Loucy (cell line): ENCODE measurements around the gene KAT7.

Experiments used
- H2AFZ ChIP-seq: fragments of 200-600 bp; sonication (generic); 2 replicates; pipeline ENCODE4 v1.6.0; 2016; ENCODE audit warnings: antibody characterized with exemption, mild to moderate bottlenecking, low read length, moderate library complexity
- H3F3A ChIP-seq: fragments of 200-600 bp; 2 replicates; pipeline ENCODE4 v1.6.0; 2016; ENCODE audit warnings: antibody characterized with exemption, low read depth, mild to moderate bottlenecking
- H3K27me3 ChIP-seq: fragments of 200-600 bp; sonication (generic); 2 replicates; pipeline ENCODE4 v1.6.1; 2014; ENCODE audit warnings: low read length, mild to moderate bottlenecking; ENCODE audit not compliant: insufficient read depth, poor library complexity, severe bottlenecking
- H3K36me3 ChIP-seq: fragments of 200-600 bp; sonication (generic); 2 replicates; pipeline ENCODE4 v1.6.1; 2016; ENCODE audit warnings: low read length; ENCODE audit not compliant: insufficient read depth
- H3K4me1 ChIP-seq: fragments of 200-600 bp; sonication (generic); 2 replicates; pipeline ENCODE4 v1.5.1; 2014; ENCODE audit warnings: low read length, mild to moderate bottlenecking; ENCODE audit not compliant: insufficient read depth, poor library complexity, severe bottlenecking
- H3K4me2 ChIP-seq: fragments of 200-600 bp; sonication (generic); 2 replicates; pipeline ENCODE4 v1.6.0; 2014; ENCODE audit warnings: antibody characterized with exemption, low read length, low read depth, mild to moderate bottlenecking; ENCODE audit not compliant: poor library complexity, severe bottlenecking
- H3K4me3 ChIP-seq: fragments of 200-600 bp; sonication (generic); 2 replicates; pipeline ENCODE4 v1.5.1; 2014; ENCODE audit warnings: low read length, mild to moderate bottlenecking, mixed read lengths; ENCODE audit not compliant: poor library complexity, severe bottlenecking
- H3K79me2 ChIP-seq: fragments of 200-600 bp; sonication (generic); 2 replicates; pipeline ENCODE4 v1.6.1; 2014; ENCODE audit warnings: low read length; ENCODE audit not compliant: insufficient read depth
- H3K9ac ChIP-seq: fragments of 200-600 bp; sonication (generic); 2 replicates; pipeline ENCODE4 v1.6.0; 2014; ENCODE audit warnings: mild to moderate bottlenecking, low read depth, low read length, moderate library complexity; ENCODE audit not compliant: poor library complexity, severe bottlenecking
- H3K9me2 ChIP-seq: fragments of 200-600 bp; sonication (generic); replicated peaks from 2 replicates; pipeline ENCODE4 v1.6.1; 2016; ENCODE audit warnings: low read depth, low read length, mixed read lengths
- H3K9me3 ChIP-seq: fragments of 200-600 bp; sonication (generic); 2 replicates; pipeline ENCODE4 v1.6.1; 2014; ENCODE audit warnings: mild to moderate bottlenecking, antibody characterized with exemption, low read length, low read depth; ENCODE audit not compliant: insufficient read depth
- H4K20me1 ChIP-seq: fragments of 200-600 bp; sonication (generic); 2 replicates; pipeline ENCODE4 v1.6.0; 2014; ENCODE audit warnings: antibody characterized with exemption, low read length, mild to moderate bottlenecking; ENCODE audit not compliant: insufficient read depth, poor library complexity, severe bottlenecking
- EZH2phosphoT487 ChIP-seq: fragments of 200-600 bp; IDR thresholded peaks from 2 replicates; pipeline ENCODE4 v1.6.1; 2018; ENCODE audit warnings: antibody characterized with exemption, mild to moderate bottlenecking, moderate library complexity, borderline replicate concordance
- TF ChIP-seq, protein P1 (sequence below): fragments of 200-600 bp; sonication (generic); conservative IDR thresholded peaks from 2 replicates; pipeline ENCODE4 v1.5.1; 2014; ENCODE audit warnings: mild to moderate bottlenecking, antibody characterized with exemption, low read length

The KAT7 gene

DNA sequence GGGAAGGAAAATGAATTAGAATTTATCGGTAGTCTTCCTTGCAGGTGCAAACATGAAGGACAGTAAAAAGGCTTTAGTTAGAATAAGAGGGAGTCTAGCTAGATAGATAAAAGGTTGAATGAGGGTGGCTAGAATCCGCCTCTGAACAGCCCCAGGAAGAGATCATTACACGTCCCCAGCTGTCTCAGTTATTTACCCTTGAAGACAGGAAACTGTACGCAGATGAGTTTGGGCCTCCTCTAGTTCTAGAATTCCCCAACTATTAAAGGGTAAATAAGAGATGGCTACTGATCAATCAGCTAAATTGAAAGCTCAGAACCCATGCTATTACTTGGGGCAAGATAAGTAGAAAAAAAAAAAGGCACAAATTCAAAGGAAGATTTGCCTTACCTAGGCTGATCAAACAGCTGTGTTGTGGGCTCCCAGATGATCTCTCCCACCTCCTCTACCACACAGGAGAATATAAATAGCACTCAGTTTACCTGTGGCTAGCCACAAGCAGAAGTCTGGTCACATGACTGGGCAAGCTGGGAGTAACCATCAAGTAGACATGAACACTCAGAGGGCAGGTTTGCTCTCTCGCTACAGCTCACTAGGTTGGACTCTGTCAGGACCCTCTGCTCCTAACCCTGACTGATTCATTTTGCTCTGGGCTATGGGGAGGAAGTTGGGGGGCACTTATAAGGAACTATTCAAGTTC lies 41.5 kb upstream of the KAT7 start:
- Histone ChIP-seq H3K36me3 (peaks cover 23% of the 10 kb centered on the region), H3K9me3 (no peaks in the 10 kb centered on the region), H2AFZ (no peak overlapping the region), H3K4me3 (peak overlapping the region; percentile 73), H3K79me2 (peaks cover 87% of the 10 kb centered on the region), H3K9me2 (no peaks in the 10 kb centered on the region), H3K4me2 (peak overlapping the region; percentile 96), H4K20me1 (peaks cover 17% of the 10 kb centered on the region), H3K4me1 (peaks cover 84% of the 10 kb centered on the region), H3K9ac (peak overlapping the region; percentile 75), H3F3A (peaks cover 37% of the 10 kb centered on the region), H3K27me3 (no peaks in the 10 kb centered on the region)
- no peak for TF ChIP-seq EZH2phosphoT487

DNA sequence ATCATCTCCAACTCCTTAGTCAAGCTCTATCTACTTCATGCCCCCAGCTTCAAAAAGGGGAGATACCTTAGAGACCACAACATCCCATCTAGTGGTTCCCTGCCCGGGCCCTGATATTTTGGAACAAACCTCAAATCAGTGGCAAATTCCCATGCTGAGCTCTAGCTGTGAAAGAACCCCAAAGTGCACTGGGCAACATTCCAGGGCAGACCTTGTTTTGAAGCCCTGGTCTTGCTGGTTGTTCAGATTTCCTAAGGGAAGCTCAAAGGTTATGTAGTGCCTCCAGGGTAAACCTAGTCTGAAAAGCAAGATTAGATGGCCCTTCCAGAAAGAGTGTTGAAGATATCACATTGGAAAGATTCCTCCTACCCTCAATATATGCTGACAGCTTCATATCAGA lies 40.8 kb upstream of the KAT7 start:
- Histone ChIP-seq H3K9me3 (no peaks in the 10 kb centered on the region), H3K79me2 (peaks cover 87% of the 10 kb centered on the region), H3F3A (peaks cover 37% of the 10 kb centered on the region), H3K9me2 (no peaks in the 10 kb centered on the region), H3K36me3 (peaks cover 25% of the 10 kb centered on the region), H3K4me3 (peak overlapping the region; percentile 73), H2AFZ (no peak overlapping the region), H3K27me3 (no peaks in the 10 kb centered on the region), H3K4me1 (peaks cover 84% of the 10 kb centered on the region), H3K9ac (peak overlapping the region; percentile 75), H3K4me2 (peak overlapping the region; percentile 96), H4K20me1 (peaks cover 24% of the 10 kb centered on the region)
- TF ChIP-seq, protein P1, sequence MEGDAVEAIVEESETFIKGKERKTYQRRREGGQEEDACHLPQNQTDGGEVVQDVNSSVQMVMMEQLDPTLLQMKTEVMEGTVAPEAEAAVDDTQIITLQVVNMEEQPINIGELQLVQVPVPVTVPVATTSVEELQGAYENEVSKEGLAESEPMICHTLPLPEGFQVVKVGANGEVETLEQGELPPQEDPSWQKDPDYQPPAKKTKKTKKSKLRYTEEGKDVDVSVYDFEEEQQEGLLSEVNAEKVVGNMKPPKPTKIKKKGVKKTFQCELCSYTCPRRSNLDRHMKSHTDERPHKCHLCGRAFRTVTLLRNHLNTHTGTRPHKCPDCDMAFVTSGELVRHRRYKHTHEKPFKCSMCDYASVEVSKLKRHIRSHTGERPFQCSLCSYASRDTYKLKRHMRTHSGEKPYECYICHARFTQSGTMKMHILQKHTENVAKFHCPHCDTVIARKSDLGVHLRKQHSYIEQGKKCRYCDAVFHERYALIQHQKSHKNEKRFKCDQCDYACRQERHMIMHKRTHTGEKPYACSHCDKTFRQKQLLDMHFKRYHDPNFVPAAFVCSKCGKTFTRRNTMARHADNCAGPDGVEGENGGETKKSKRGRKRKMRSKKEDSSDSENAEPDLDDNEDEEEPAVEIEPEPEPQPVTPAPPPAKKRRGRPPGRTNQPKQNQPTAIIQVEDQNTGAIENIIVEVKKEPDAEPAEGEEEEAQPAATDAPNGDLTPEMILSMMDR, result no peak
- TF ChIP-seq EZH2phosphoT487, result no peak

DNA sequence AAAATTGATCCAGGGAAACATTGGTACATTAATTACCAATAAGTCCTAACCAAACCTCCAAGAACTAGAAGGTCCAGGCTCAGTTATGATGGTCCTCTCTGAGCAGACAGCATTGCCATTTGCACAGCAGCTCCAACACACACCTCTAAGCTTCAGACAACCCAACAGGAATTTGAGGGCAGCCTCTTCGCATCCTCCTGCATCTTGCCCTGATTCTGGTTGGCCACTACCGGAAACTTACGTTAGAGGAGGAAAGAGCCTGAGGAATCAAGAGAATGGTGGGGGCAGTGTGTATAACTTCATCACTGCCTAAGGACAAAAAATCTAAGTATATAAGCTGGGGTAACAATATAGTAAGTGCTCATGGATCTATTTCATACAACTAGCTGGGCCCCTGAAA lies 40.3 kb upstream of the KAT7 start:
- TF ChIP-seq, protein P1, result no peak
- no peak for TF ChIP-seq EZH2phosphoT487
- Histone ChIP-seq H3K4me3 (peak overlapping the region; percentile 73), H3K9me2 (no peaks in the 10 kb centered on the region), H3K4me2 (peak overlapping the region; percentile 96), H2AFZ (no peak overlapping the region), H3K9ac (peak overlapping the region; percentile 75), H3K36me3 (peaks cover 25% of the 10 kb centered on the region), H3K27me3 (no peaks in the 10 kb centered on the region), H3K79me2 (peaks cover 87% of the 10 kb centered on the region), H3K4me1 (peaks cover 84% of the 10 kb centered on the region), H3K9me3 (no peaks in the 10 kb centered on the region), H4K20me1 (peaks cover 30% of the 10 kb centered on the region), H3F3A (peaks cover 37% of the 10 kb centered on the region)

DNA sequence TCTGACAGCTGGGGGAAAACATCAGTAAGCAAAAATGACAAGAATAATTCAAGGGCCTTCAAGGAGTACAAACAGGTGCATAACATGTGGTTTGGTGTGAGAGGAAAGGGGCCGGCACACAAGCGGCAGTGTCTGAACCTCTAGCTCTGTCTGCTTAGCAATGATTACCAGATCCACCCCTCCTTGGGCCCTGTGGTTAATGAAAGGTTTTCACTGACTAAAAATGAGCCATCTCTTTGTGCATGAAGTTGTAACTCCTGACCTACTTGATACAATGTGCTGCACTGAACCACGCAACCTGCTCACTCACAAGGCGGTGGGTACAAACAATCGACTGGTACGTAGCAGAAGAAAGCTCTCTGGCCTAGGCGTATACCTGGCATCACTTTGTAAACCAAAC lies 39.7 kb upstream of the KAT7 start:
- Histone ChIP-seq H3K27me3 (no peaks in the 10 kb centered on the region), H3K9me2 (no peaks in the 10 kb centered on the region), H2AFZ (no peak overlapping the region), H3K9ac (peak overlapping the region; percentile 75), H3K36me3 (peaks cover 25% of the 10 kb centered on the region), H4K20me1 (peaks cover 34% of the 10 kb centered on the region), H3K4me2 (peak overlapping the region; percentile 96), H3F3A (peaks cover 39% of the 10 kb centered on the region), H3K9me3 (no peaks in the 10 kb centered on the region), H3K4me3 (peak overlapping the region; percentile 73), H3K4me1 (peaks cover 85% of the 10 kb centered on the region), H3K79me2 (peaks cover 87% of the 10 kb centered on the region)
- TF ChIP-seq EZH2phosphoT487, result no peak
- TF ChIP-seq, protein P1, result no peak
